Panc1 (cell line): ENCODE data around the gene SRC. TPM values are rescaled to one million over a fixed set of nuclear protein-coding genes. Genes with fewer than 3 reads are reported as not detected.

Experiments used
- ATAC-seq: fragments of 200-7000 bp; cut with Tn5 transposase; 2 replicates; pipeline ENCODE4 v1.9.1; 2020; ENCODE audit warnings: mild to moderate bottlenecking, moderate library complexity
- BruUV-seq: library from RNA; stranded (reverse); fragments of 400-500 nt; replicated peaks from 2 replicates; lab custom pipeline; 2021; lab: Mats Ljungman, UMichigan
- CTCF ChIA-PET: fragments of 300-600 bp; sonication (Branson Sonifier 250); formaldehyde crosslinking; loops from one replicate; lab custom pipeline; 2022; ENCODE audit warnings: antibody characterized with exemption; lab: Charles Lee
- POLR2A ChIA-PET: fragments of 300-600 bp; sonication (Branson Sonifier 250); formaldehyde crosslinking; loops from one replicate; lab custom pipeline; 2022; ENCODE audit warnings: antibody characterized with exemption; lab: Charles Lee
- DNase-seq: peaks from one replicate; pipeline ENCODE4 v3.0.0-alpha.2; 2010; ENCODE audit warnings: low read depth, low spot score
- H3K27ac ChIP-seq: 2 replicates; pipeline ENCODE4 v1.5.1; 2011; ENCODE audit warnings: mild to moderate bottlenecking, low read length, inconsistent platforms
- H3K27me3 ChIP-seq: fragments of 200-500 bp; sonication (Bioruptor generic); 2 replicates; pipeline ENCODE4 v1.6.0; 2014; ENCODE audit warnings: low read length, inconsistent platforms; ENCODE audit not compliant: control insufficient read depth, insufficient read depth
- H3K36me3 ChIP-seq: fragments of 200-500 bp; sonication (Bioruptor generic); 2 replicates; pipeline ENCODE4 v1.5.1; 2014; ENCODE audit warnings: inconsistent platforms, mild to moderate bottlenecking, low read length, moderate library complexity; ENCODE audit not compliant: control insufficient read depth, insufficient read depth
- H3K4me1 ChIP-seq: 2 replicates; pipeline ENCODE4 v1.5.1; 2011; ENCODE audit warnings: inconsistent platforms, mild to moderate bottlenecking, low read length, moderate library complexity; ENCODE audit not compliant: control insufficient read depth, insufficient read depth
- H3K4me3 ChIP-seq, 2 experiments: 2 replicates each; pipeline ENCODE4 v1.5.1; 2011 to 2012; ENCODE audit warnings: low read depth in 2 of 2, low read length in 2 of 2, mild to moderate bottlenecking in 2 of 2, inconsistent platforms in 1 of 2, moderate library complexity in 1 of 2
- H3K9me3 ChIP-seq: fragments of 200-500 bp; sonication (Bioruptor generic); 2 replicates; pipeline ENCODE4 v1.5.1; 2014; ENCODE audit warnings: low read depth, mild to moderate bottlenecking, inconsistent platforms, low read length, moderate library complexity; ENCODE audit not compliant: control insufficient read depth, insufficient read depth
- POLR2AphosphoS5 ChIP-seq: IDR thresholded peaks from 2 replicates; pipeline ENCODE4 v1.6.1; 2012; ENCODE audit warnings: mild to moderate bottlenecking, low read depth, low read length, moderate library complexity
- SIN3A ChIP-seq: IDR thresholded peaks from 2 replicates; pipeline ENCODE4 v1.6.1; 2012; ENCODE audit warnings: low read depth, mild to moderate bottlenecking, low read length, moderate library complexity, borderline replicate concordance; ENCODE audit not compliant: insufficient read depth
- TCF7L2 ChIP-seq: IDR thresholded peaks from 2 replicates; pipeline ENCODE4 v1.6.1; 2011; ENCODE audit warnings: mild to moderate bottlenecking, low read depth, low read length, inconsistent platforms
- in situ Hi-C: cut with HindIII; loops from 2 replicates; pipeline ENCODE4 v1.10.0; 2016; ENCODE audit warnings: low sequenced_read_pairs, low pct_unique_long_range_greater_than_20kb
- intact Hi-C: fragments of 100-400 bp; cut with micrococcal nuclease; formaldehyde crosslinking; loops from one replicate; pipeline ENCODE4 v1.10.0; 2022; ENCODE audit not compliant: unreplicated experiment
- total RNA-seq: library from RNA; stranded (reverse); gene quantifications from one replicate; pipeline ENCODE4 v1.2.1, GENCODE V29; 2021; ENCODE audit not compliant: unreplicated experiment
- TF ChIP-seq, protein P1 (sequence below): fragments of 450-650 bp; IDR thresholded peaks from 2 replicates; pipeline ENCODE4 v1.5.1; 2017; ENCODE audit warnings: mild to moderate bottlenecking
- TF ChIP-seq, protein P2 (sequence below), 2 experiments: IDR thresholded peaks; 2 replicates each; pipeline ENCODE4 v1.6.1; 2011 to 2012; ENCODE audit warnings: low read depth in 2 of 2, control low read depth in 1 of 2, low read length in 1 of 2, mild to moderate bottlenecking in 1 of 2, moderate library complexity in 1 of 2; ENCODE audit not compliant: insufficient read depth in 1 of 2

The SRC gene
- total RNA-seq, 1 experiment from 2014 or later, result 24.9 TPM

DNA sequence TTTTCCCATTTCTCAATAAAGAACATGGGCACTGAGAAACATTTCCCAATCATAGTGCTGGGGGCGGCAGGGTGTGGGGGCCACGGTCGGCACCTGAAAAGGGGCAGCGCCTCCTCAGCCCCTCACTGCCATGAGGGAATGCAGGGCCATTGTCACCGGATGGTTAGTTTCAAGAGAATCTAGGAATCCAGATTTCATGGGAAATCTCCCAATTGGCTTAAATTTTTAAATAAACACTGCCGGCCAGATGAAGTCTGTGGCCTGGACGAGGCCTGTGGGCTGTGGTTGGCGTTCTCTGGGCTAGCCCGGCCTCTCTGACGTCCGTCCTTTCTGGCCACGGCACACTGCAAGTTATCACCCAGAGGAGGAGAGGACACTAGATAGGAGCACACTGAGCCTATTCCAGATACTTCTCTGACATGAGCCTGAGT lies 30.9 kb upstream of the SRC start:
- ChIA-PET POLR2A (interaction anchor here (0.6 kb wide), 1 partner anchor 1807 kb away, joined by 3 read pairs; no protein-coding TSS in a partner anchor), CTCF (no interaction called here)
- H3K27ac ChIP-seq, result no peak overlapping the region
- no TSS peak for BruUV-seq
- TF ChIP-seq TCF7L2 (no peak), POLR2AphosphoS5 (no peak)
- ATAC-seq (no peak), DNase-seq (no peak)
- H3K4me3 ChIP-seq, result no peak overlapping the region
- no peaks in the 10 kb centered on the region for H3K36me3 ChIP-seq
- intact Hi-C loops (no loop called here), in situ Hi-C loops (no loop called here)
- H3K9me3 ChIP-seq, result no peaks in the 10 kb centered on the region
- no peaks in the 10 kb centered on the region for H3K27me3 ChIP-seq
- H3K4me1 ChIP-seq, result no peaks in the 10 kb centered on the region

DNA sequence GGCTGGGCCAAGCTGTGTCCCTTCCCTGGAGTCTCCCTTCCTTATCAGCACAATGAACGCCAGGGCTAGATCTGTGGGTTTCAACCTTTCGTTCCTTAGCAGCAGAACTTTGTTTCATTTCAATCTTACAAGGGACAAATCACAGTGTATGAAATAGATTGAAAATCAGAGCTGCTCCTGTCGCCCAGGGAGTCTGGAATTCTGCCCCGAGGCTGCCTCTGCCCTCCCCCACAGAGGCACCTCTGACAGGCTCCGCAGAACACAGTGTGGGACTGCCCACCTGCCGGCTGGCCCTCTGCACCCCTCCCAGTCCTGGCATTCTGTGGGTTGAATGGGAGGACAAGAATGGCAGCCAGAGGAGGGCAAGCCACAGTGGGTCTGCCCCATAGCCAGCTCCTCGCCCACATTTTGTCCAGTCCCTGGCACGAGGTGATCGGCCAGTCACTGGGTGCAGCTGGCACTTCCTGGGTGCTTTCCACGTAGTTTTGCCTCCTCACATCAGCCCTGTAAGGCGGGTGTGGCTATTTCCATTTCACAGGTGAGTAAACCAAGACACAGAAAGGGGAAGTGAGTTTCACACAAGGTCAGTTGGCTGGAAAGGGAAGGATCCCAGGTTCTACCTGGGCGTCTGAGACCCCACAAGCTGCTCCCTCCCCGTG lies 30.4 kb upstream of the SRC start:
- in situ Hi-C loops, result no loop called here
- no peaks in the 10 kb centered on the region for H3K27me3 ChIP-seq
- H3K4me1 ChIP-seq, result no peaks in the 10 kb centered on the region
- no TSS peak for BruUV-seq
- H3K4me3 ChIP-seq, result no peak overlapping the region
- ATAC-seq (no peak), DNase-seq (no peak)
- no peaks in the 10 kb centered on the region for H3K36me3 ChIP-seq
- POLR2A ChIA-PET, result no interaction called here
- H3K27ac ChIP-seq, result no peak overlapping the region
- TF ChIP-seq TCF7L2 (no peak), SIN3A (no peak), POLR2AphosphoS5 (no peak)
- TF ChIP-seq, protein P1, sequence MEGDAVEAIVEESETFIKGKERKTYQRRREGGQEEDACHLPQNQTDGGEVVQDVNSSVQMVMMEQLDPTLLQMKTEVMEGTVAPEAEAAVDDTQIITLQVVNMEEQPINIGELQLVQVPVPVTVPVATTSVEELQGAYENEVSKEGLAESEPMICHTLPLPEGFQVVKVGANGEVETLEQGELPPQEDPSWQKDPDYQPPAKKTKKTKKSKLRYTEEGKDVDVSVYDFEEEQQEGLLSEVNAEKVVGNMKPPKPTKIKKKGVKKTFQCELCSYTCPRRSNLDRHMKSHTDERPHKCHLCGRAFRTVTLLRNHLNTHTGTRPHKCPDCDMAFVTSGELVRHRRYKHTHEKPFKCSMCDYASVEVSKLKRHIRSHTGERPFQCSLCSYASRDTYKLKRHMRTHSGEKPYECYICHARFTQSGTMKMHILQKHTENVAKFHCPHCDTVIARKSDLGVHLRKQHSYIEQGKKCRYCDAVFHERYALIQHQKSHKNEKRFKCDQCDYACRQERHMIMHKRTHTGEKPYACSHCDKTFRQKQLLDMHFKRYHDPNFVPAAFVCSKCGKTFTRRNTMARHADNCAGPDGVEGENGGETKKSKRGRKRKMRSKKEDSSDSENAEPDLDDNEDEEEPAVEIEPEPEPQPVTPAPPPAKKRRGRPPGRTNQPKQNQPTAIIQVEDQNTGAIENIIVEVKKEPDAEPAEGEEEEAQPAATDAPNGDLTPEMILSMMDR, result no peak
- TF ChIP-seq, protein P2, sequence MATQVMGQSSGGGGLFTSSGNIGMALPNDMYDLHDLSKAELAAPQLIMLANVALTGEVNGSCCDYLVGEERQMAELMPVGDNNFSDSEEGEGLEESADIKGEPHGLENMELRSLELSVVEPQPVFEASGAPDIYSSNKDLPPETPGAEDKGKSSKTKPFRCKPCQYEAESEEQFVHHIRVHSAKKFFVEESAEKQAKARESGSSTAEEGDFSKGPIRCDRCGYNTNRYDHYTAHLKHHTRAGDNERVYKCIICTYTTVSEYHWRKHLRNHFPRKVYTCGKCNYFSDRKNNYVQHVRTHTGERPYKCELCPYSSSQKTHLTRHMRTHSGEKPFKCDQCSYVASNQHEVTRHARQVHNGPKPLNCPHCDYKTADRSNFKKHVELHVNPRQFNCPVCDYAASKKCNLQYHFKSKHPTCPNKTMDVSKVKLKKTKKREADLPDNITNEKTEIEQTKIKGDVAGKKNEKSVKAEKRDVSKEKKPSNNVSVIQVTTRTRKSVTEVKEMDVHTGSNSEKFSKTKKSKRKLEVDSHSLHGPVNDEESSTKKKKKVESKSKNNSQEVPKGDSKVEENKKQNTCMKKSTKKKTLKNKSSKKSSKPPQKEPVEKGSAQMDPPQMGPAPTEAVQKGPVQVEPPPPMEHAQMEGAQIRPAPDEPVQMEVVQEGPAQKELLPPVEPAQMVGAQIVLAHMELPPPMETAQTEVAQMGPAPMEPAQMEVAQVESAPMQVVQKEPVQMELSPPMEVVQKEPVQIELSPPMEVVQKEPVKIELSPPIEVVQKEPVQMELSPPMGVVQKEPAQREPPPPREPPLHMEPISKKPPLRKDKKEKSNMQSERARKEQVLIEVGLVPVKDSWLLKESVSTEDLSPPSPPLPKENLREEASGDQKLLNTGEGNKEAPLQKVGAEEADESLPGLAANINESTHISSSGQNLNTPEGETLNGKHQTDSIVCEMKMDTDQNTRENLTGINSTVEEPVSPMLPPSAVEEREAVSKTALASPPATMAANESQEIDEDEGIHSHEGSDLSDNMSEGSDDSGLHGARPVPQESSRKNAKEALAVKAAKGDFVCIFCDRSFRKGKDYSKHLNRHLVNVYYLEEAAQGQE (IDR thresholded peaks at IDR 0.05; ENCODE audit: insufficient read depth in 1 of 2, low read depth in 2 of 2, low read length in 1 of 2), result no peak
- H3K9me3 ChIP-seq, result no peaks in the 10 kb centered on the region
- CTCF ChIA-PET, result no interaction called here
- intact Hi-C loops, result no loop called here

DNA sequence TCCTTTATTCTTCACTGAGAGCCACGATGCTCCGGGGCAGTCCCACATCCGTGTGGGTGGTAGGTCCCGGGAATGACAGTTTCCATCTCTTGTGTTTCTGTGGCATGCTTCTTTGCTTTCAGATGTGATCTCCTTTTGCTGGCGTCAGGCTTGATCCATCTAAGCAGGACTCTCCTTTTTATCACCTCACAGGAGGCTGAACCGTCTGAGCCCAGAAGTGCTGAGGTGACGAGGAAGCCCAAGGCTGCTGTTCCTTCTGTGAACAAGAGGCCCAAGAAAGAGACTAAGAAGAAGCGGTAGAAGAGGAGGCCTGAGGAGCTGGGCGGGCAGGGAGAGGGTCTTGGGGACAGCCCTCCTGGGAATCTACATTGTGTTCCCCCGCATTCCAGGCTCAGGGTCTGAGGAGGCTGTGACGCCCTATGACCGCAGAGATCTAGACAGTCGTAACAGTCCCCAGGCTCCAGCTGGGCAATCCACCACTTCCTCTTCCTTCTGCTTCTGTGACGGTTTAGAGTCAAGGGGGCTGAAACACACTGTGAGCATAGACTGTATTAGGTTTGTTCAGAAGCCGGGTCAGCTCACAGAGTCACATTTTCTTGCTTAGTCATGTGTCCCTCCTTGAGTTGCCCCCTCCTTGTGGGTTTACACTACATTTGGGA lies 29.7 kb upstream of the SRC start:
- BruUV-seq, result no TSS peak
- H3K27ac ChIP-seq, result no peak overlapping the region
- no peaks in the 10 kb centered on the region for H3K27me3 ChIP-seq
- H3K9me3 ChIP-seq, result no peaks in the 10 kb centered on the region
- ATAC-seq (no peak), DNase-seq (no peak)
- in situ Hi-C loops, result no loop called here
- no peak overlapping the region for H3K4me3 ChIP-seq
- intact Hi-C loops, result no loop called here
- TF ChIP-seq TCF7L2 (no peak), POLR2AphosphoS5 (no peak), SIN3A (no peak)
- TF ChIP-seq, protein P2 (IDR thresholded peaks at IDR 0.05; ENCODE audit: insufficient read depth in 1 of 2, low read depth in 2 of 2, low read length in 1 of 2), result no peak
- TF ChIP-seq, protein P1, result no peak
- ChIA-PET POLR2A (no interaction called here), CTCF (no interaction called here)
- H3K36me3 ChIP-seq, result no peaks in the 10 kb centered on the region
- H3K4me1 ChIP-seq, result no peaks in the 10 kb centered on the region
